ENCODE results near the gene KCNS1. TPM values are rescaled to one million over a fixed set of nuclear protein-coding genes. Genes with fewer than 3 reads are reported as not detected.

KCNS1 gene
- total RNA-seq, 1 donor from 2014 or later, result not detected

- DNase-seq (ENCODE audit: low read depth), result no peak
These were observed 49.5 kb downstream of the KCNS1 start for GRCh38 chr20:45051204-45052060.

GRCh38 chr20:45049904-45050471 is 50.9 kb downstream of the KCNS1 start:
- no peak for DNase-seq (ENCODE audit: low read depth)

- DNase-seq (ENCODE audit: low read depth), result no peak
These were observed 51.5 kb downstream of the KCNS1 start for GRCh38 chr20:45049438-45049837.

GRCh38 chr20:45047581-45048119 is 53.3 kb downstream of the KCNS1 start:
- no peak for DNase-seq (ENCODE audit: low read depth)

GRCh38 chr20:45044601-45045000 is 56.3 kb downstream of the KCNS1 start:
- DNase-seq (ENCODE audit: low read depth), result no peak

- peak; percentile 85 for DNase-seq (ENCODE audit: low read depth)
These were observed 56.8 kb downstream of the KCNS1 start for GRCh38 chr20:45044084-45044573.

GRCh38 chr20:45042978-45043377 is 57.9 kb downstream of the KCNS1 start:
- DNase-seq (ENCODE audit: low read depth), result no peak

Other genes starting within 250 kb of the KCNS1 start
- 53.6 TPM in 2 replicates for gene YWHAB, start 215.4 kb downstream of the KCNS1 start, total RNA-seq
- gene PABPC1L, start 191.1 kb downstream of the KCNS1 start, total RNA-seq, result 3.3 and 5.7 TPM in 2 replicates
- gene TOMM34, start 140.7 kb downstream of the KCNS1 start, total RNA-seq, result 35.4 and 35.7 TPM in 2 replicates
- 11.3 and 11.4 TPM in 2 replicates for gene STK4, start 134.6 kb downstream of the KCNS1 start, total RNA-seq
- gene WFDC5, start 14.0 kb upstream of the KCNS1 start, total RNA-seq, result not detected in 2 replicates
- gene WFDC12, start 23.3 kb upstream of the KCNS1 start, total RNA-seq, result not detected in 2 replicates
- gene PI3, start 73.8 kb upstream of the KCNS1 start, total RNA-seq, result not detected in 2 replicates
- not detected in 2 replicates for gene SEMG1, start 105.9 kb upstream of the KCNS1 start, total RNA-seq
- gene SEMG2, start 120.2 kb upstream of the KCNS1 start, total RNA-seq, result not detected in 2 replicates
- not detected in 2 replicates for gene SLPI, start 153.4 kb upstream of the KCNS1 start, total RNA-seq
- gene RBPJL, start 205.7 kb upstream of the KCNS1 start, total RNA-seq, result not detected in 2 replicates
- gene MATN4, start 207.2 kb upstream of the KCNS1 start, total RNA-seq, result not detected in 2 replicates
- 34.8 and 51.5 TPM in 2 replicates for gene SDC4, start 247.3 kb upstream of the KCNS1 start, total RNA-seq